Measurements from ENCODE around the gene RTKN2.
"Not testable (repeated sequence)": the region's sequence is repeated elsewhere in the genome, so short reads cannot be mapped to it uniquely, and the experiment has no call there.

The RTKN2 gene

DNA sequence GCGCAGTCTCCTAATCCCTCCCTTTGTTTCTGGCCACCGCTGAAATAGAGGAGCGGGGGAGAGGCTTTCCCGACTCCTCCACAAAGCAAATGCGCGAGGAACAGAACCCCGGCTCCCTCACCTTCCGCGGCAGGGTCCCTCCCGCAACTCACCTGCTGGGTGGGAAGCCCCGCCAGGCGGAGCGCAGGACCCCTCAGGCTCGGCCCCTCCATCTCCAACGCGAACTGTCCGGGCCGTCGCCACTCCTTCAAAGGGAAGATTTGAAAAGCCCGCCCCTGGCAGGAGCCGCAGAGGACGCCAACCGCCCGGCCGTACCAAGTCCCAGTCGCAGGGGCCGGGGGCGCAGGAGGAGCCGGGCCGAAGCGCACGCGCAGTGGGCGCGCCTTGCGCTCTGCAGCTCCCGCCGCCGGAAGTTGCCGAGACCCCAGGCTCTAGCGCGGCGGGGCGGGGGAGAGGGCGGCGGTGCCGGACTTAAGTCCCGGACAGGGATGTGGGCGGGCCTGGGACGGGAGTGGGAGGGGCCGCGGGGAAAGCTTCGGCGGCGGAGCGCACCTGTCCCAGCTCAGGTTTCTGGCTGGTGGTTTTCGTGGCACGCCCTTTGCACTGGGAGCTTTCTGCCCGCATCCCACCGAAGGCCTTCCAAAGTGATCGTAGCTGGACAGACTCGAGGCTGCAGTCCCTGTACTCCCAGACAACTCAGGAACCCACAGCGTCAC is at the start of gene RTKN2:
Gene RTKN2, minus strand, starts transcription at position 446 of the 716 bp plus-strand sequence. Its CDS starts 234 bp downstream, at position 212.
- DNase-seq (ENCODE audit: low spot score) = peak; percentile 83

- no peak for DNase-seq (ENCODE audit: low spot score)
Measured at GRCh38 chr10:62317257-62317656, 48.6 kb upstream of the RTKN2 start.

DNA sequence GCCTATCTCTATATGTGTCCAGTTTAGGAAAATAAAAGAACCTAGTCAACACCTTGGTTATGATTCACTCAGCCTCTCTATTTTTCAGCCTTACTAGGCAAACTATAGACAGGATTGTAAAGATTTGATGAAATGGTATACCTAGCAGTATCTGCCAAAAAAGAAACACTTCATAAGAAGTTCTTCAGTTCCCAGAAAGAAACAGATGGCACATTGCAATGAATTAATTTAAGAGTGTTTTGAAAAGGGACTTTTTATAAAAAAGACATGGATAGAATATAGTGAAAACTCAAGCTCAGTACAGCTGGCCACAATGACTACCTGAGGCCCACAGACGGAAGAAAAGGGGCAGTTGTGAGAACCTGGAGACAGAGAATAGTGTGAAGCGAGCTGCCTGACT is 40.6 kb upstream of the RTKN2 start:
- DNase-seq (ENCODE audit: low spot score) = no peak

DNA sequence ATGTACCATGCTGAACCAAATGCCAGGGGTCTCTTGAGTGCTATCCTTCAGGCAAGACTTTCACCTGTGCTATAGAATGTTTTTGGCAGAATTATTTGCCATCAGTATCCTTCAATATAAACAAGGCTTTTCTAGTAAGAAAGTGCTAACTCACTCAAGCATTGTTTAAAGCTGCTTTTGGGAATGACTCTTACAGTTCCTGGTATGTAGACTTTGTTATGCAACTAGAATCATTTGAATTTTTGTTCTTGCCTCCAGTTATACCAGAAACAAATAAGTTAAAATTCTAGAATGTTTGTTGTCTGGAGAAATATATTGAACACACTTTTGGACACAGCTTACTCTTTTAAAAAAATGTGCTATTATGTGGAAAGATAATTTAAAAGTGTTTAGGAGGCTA is 39.5 kb upstream of the RTKN2 start:
- peak; percentile 18 for DNase-seq (ENCODE audit: low spot score)

DNA sequence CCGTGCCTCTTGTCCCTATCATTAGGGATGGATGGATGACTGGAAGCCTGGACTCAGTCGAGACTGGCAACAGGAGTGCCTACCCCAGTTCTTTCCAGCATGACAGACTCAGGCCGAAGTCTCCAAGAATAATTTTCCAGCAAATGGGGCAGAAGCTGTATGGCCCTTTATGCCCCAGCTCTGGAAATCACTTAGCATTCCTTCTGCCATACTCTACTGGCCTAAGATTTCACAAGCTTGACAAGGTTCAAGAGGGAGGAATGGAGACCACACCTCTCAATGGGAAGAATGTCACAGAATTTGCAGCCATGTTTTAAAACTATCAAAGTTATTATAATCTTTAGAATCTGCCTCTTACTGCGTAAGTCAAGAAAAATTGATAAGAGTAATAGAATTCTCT is 39.0 kb upstream of the RTKN2 start:
- no peak for DNase-seq (ENCODE audit: low spot score)

GRCh38 chr10:62306663-62307062 is 38.0 kb upstream of the RTKN2 start:
- no peak for DNase-seq (ENCODE audit: low spot score)

DNA sequence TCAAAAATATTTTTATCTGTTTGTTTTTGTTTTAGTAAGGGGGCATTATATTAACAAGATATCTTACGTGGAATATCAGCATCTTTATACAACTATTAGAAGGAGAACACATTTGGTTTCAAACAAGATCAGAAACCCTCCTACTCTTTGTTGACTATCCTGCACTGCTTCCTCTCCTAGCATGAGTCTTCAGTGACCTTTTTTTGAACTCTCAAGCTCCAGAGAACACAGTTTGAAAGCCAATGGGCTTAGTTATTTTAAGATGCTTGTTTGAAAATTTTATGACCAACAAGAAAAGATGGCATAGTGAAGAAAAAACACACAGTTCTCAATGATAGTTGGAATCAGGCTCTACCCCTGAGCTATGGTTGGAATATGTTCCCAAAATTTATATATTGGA is 37.2 kb upstream of the RTKN2 start:
- no peak for DNase-seq (ENCODE audit: low spot score)

DNA sequence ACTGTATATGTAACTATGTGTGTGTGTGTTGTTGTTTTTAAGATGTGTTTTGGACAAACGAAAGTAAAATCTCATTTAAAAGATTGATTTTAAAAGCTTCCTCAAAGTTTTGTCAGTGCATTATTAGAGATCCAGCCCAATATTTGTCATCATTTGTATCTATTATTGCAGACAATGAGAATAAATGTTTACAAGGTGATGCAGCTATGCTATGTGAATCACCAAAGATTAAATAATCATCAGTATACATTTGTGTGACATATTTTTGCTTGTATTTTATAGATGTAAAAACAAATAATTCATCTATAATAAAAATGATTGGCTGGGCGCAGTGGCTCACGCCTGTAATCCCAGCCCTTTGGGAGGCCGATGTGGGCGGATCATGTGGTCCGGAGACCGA is 35.3 kb upstream of the RTKN2 start:
- no peak for DNase-seq (ENCODE audit: low spot score)

- no peak for DNase-seq (ENCODE audit: low spot score)
Measured at GRCh38 chr10:62302760-62303159, 34.1 kb upstream of the RTKN2 start.

GRCh38 chr10:62297857-62298256 is 29.2 kb upstream of the RTKN2 start:
- DNase-seq (ENCODE audit: low spot score) = no peak

- DNase-seq (ENCODE audit: low spot score) = no peak
Measured at GRCh38 chr10:62284221-62284620, 15.6 kb upstream of the RTKN2 start.

DNA sequence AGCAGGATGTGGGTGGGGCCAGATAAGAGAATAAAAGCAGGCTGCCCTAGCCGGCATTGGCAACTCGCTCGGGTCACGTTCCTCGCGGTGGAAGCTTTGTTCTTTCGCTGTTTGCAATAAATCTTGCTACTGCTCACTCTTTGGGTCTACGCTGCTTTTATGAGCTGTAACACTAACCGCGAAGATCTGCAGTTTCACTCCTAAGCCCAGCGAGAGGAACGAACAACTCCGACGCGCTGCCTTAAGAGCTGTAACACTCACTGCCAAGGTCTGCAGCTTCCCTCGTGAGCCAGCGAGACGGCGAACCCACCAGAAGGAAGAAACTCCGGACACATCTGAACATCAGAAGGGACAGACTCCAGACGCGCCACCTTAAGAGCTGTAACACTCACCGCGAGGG is 12.7 kb upstream of the RTKN2 start:
- not testable (repeated sequence) for DNase-seq (ENCODE audit: low spot score)

DNA sequence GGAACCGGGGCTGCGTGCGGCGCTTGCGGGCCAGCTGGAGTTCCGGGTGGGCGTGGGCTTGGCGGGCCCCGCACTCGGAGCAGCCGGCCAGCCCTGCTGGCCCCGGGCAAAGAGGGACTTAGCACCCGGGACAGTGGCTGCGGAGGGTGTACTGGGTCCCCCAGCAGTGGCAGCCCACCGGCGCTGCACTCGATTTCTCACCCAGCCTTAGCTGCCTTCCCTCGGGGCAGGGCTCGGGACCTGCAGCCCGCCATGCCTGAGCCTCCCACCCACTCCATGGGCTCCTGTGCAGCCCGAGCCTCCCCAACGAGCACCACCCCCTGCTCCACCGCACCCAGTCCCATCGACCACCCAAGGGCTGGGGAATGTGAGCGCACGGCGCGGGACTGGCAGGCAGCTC is 11.7 kb upstream of the RTKN2 start:
- DNase-seq (ENCODE audit: low spot score) = not testable (repeated sequence)

DNA sequence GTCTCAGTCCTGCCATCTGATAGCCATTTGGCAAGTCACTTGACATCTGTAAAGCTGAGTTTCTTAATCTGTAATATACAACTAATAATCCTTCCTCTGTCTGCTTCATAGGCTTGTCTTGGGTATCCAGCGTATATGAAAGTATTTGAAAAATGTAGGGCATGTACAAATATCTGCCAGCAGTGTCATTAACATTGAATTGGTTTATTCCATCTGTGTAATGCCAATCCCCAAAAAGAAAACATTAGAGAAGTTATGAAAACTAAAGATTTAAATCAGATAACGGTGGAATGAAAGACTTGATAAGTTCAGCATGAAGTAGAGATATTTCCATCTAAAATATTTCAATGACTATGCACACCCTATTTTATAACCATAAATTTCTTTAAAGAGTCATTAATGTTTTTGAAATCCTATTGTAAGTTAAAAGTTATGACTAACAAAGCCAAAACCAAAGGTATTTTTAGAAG is 9.8 kb upstream of the RTKN2 start:
- DNase-seq (ENCODE audit: low spot score) = peak; percentile 35

DNA sequence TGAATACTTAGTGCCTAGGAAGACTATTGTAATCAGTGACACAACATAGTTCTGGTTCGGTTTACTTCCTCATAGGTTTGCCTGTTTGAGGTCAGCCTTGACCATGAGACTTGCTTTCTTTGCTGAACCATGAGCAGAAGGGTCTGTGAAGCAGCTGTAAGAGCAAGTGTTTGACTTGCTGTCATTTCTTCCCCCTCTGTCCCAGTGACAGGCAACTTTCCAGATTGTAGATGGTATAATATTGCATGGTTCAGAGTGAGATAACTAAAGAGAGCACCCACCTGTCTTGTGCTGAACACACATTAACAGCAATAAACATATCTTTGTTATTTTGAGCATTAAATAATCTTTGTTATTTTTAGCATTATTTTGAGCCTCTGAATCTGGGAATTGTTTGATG is 9.3 kb upstream of the RTKN2 start:
- no peak for DNase-seq (ENCODE audit: low spot score)

- DNase-seq (ENCODE audit: low spot score) = no peak
Measured at GRCh38 chr10:62270020-62270419, 1.4 kb upstream of the RTKN2 start.

DNA sequence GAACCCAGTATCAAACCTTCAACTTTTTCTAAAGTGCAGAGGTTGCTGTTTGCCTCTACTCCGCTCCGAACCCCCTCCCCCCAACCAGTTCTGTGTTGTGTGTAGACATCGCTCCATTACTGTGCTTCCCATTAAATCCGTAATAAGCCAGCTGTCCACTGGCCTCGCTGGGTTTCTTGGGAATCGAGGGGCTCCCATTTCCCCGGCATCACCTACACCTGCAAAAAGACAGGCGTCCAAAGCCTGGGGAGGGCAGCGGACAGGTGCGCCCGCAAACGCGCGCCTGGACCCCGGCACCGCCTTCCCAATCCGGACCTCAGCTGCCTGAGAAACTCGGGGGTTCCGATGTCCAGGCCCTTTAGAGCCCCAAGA is 631 bp downstream of the RTKN2 start:
- no peak for DNase-seq (ENCODE audit: low spot score)

DNA sequence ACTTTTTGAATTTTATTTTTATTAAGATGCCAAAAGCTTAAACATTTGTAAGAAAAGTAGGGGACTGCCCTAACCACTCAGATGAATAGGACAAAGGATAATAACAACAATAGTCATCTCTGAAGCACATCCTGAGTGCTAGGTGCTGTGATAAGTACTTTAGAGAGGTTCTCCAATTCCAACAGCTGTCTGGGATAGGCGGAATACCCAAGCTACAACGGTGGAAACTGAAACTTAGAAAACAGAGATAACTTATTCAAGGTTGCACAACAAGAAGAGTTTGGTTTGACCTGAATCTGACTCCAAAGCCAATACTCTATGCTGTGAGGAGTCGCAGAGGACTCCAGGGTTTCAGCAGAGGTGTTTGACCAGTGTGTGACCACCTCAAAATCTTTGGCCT is 2.0 kb downstream of the RTKN2 start:
- DNase-seq (ENCODE audit: low spot score) = no peak

DNA sequence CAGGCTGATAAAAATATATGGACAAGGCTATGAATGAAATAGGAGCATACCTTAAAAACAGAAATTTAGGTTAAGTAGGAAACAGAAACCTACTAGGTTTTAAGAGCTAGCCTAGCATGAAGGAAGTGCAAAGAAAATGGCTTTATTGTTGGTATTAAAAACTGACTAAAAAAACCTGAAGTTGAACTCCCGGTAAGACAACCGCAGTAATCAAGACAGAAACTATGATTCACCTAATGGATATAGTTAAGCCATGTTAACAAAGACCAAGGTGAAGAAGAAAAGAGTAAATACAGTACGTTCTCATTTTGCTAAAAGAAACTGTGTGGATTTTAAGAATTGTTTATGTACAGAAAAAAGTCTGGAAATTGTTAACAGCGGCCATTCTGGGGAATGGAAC is 2.5 kb downstream of the RTKN2 start:
- DNase-seq (ENCODE audit: low spot score) = no peak

- peak; percentile 77 for DNase-seq (ENCODE audit: low spot score)
Measured at GRCh38 chr10:62264702-62265436, 3.8 kb downstream of the RTKN2 start.

DNA sequence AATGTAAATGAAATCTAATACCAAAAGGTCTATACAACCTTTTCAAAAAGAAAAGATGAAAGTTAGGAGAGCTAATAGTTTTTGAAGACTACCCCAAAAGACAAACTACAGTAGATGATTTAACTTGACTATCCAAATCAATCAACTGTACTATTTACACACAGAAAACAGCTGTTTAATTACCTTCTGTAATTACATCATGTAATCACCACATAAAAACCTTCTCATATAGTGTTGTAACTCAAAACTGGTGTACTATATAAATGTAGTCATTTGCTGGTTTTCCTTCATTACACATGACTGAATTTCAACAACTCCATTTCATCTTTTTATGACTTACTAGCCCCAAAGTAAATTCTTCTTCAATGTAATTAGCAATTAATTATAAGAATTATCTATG is 4.5 kb downstream of the RTKN2 start:
- no peak for DNase-seq (ENCODE audit: low spot score)

DNA sequence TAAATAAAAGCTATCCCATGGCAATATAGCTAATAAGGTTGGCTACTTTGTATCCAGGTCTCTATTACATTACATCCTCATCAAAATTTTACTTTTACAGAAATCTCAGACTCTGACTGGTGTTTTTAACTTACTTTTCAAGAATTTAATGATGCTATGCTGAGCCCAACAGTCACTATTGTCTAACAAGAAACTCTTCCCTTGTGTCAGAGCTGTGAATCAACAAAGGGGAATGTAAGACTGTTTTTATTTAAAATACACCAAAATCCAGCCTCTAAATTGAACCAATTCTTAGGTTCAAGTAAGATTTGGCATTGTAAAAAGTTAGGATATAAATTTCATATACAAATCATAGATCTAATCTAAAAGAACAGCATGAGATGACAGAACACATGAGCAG is 7.0 kb downstream of the RTKN2 start:
- peak; percentile 4 for DNase-seq (ENCODE audit: low spot score)

DNA sequence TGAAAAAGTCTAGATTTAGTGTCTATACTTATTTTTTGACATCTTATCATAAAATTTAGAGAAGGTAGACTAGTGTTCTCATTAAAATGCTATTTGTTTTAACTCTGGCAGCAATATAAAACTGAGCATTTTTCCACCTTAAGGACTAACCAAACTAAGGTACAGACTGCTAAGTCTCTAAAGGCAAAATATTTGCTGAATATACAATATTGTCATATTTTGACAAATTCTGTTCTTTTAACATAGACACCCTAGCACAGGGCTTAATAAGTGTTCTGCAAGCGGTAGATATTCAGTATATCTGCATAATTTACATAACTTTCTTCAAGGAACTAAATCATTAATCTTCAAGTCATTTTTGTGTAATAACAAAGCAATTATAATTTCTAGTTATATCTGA is 8.6 kb downstream of the RTKN2 start:
- no peak for DNase-seq (ENCODE audit: low spot score)

- DNase-seq (ENCODE audit: low spot score) = no peak
Measured at GRCh38 chr10:62259456-62259855, 9.2 kb downstream of the RTKN2 start.

Measured in AG08395 (cell line).